ENCODE measurements around the gene CHST12.

GRCh38 chr7:2440608-2441245 is 37.3 kb downstream of the CHST12 start:
- TF ChIP-seq POLR2AphosphoS5 (IDR thresholded peaks at IDR 0.05; ENCODE audit: low read length) (no peak), POLR2AphosphoS2 (IDR thresholded peaks at IDR 0.05; ENCODE audit: low read depth, low read length) (no peak), RAD21 (IDR thresholded peaks at IDR 0.05; ENCODE audit: insufficient read depth, low read depth, low read length) (no peak), USF2 (IDR thresholded peaks at IDR 0.05; ENCODE audit: borderline replicate concordance, low read depth, low read length) (no peak), PML (IDR thresholded peaks at IDR 0.05; ENCODE audit: low read length) (no peak), RB1 (IDR thresholded peaks at IDR 0.05; ENCODE audit: borderline replicate concordance) (no peak), EZH2 (IDR thresholded peaks at IDR 0.05; ENCODE audit: borderline replicate concordance, control insufficient read depth, low read depth, low read length) (no peak), CTCF (IDR thresholded peaks at IDR 0.05 in 2 of 3, conservative IDR thresholded peaks at IDR 0.05 in 1 of 3; ENCODE audit: control insufficient read depth in 2 of 3, extremely low read depth in 1 of 3, insufficient read depth in 1 of 3, low read depth in 3 of 3, low read length in 3 of 3) (no peak), NBN (IDR thresholded peaks at IDR 0.05) (no peak), E2F4 (IDR thresholded peaks at IDR 0.05; ENCODE audit: low read depth, low read length) (no peak), ATF7 (IDR thresholded peaks at IDR 0.05; ENCODE audit: low read depth) (no peak)

Data from GM12878 (cell line).